Ramos (cell line): Measurements from ENCODE around the gene SERP1.
"Not testable (repeated sequence)": the region's sequence is repeated elsewhere in the genome, so short reads cannot be mapped to it uniquely, and the experiment has no call there.

Experiments
- in situ Hi-C: fragments of 300-500 bp; cut with MboI; formaldehyde crosslinking; loops from one replicate; pipeline ENCODE4 v1.14.3; 2022; ENCODE audit warnings: low sequenced_read_pairs; ENCODE audit not compliant: unreplicated experiment

SERP1 gene

GRCh38 chr3:150540297-150540696 lies 6.0 kb downstream of the SERP1 start:
- in situ Hi-C loops = no loop called here

GRCh38 chr3:150538324-150539208 lies 7.7 kb downstream of the SERP1 start:
- in situ Hi-C loops = no loop called here

- in situ Hi-C loops = no loop called here
These were observed 11.1 kb downstream of the SERP1 start for GRCh38 chr3:150535204-150535603.

GRCh38 chr3:150531775-150532174 lies 14.5 kb downstream of the SERP1 start:
- in situ Hi-C loops = no loop called here

GRCh38 chr3:150528354-150528797 lies 17.9 kb downstream of the SERP1 start:
- in situ Hi-C loops = no loop called here

- in situ Hi-C loops = no loop called here
These were observed 18.6 kb downstream of the SERP1 start for GRCh38 chr3:150527464-150528255.

GRCh38 chr3:150523538-150523937 lies 22.8 kb downstream of the SERP1 start:
- in situ Hi-C loops = no loop called here

- in situ Hi-C loops = no loop called here
These were observed 24.8 kb downstream of the SERP1 start for GRCh38 chr3:150521463-150521862.

GRCh38 chr3:150520408-150520807 lies 25.9 kb downstream of the SERP1 start:
- in situ Hi-C loops = no loop called here

- in situ Hi-C loops = loop anchor here (10.0 kb wide), 1 partner anchor 346 kb away; no protein-coding TSS in a partner anchor
These were observed 27.3 kb downstream of the SERP1 start for GRCh38 chr3:150519026-150519425.

GRCh38 chr3:150515210-150515609 lies 31.1 kb downstream of the SERP1 start:
- in situ Hi-C loops = loop anchor here (10.0 kb wide), 1 partner anchor 350 kb away; no protein-coding TSS in a partner anchor

- in situ Hi-C loops = loop anchor here (10.0 kb wide), 1 partner anchor 354 kb away; no protein-coding TSS in a partner anchor
These were observed 35.0 kb downstream of the SERP1 start for GRCh38 chr3:150511122-150511821.

GRCh38 chr3:150509780-150510179 lies 36.5 kb downstream of the SERP1 start:
- in situ Hi-C loops = loop anchor here (10.0 kb wide), 1 partner anchor 355 kb away; no protein-coding TSS in a partner anchor

- in situ Hi-C loops = no loop called here
These were observed 37.9 kb downstream of the SERP1 start for GRCh38 chr3:150508401-150508800.

GRCh38 chr3:150504483-150504882 lies 41.8 kb downstream of the SERP1 start:
- in situ Hi-C loops = no loop called here

GRCh38 chr3:150503402-150504099 lies 42.7 kb downstream of the SERP1 start:
- in situ Hi-C loops = no loop called here

- in situ Hi-C loops = not testable (repeated sequence)
These were observed 45.3 kb downstream of the SERP1 start for GRCh38 chr3:150500960-150501359.

GRCh38 chr3:150497956-150498355 lies 48.3 kb downstream of the SERP1 start:
- in situ Hi-C loops = loop anchor here (5.0 kb wide), 1 partner anchor 271 kb away; no protein-coding TSS in a partner anchor

GRCh38 chr3:150495563-150496168 lies 50.6 kb downstream of the SERP1 start:
- in situ Hi-C loops = loop anchor here (5.0 kb wide), 1 partner anchor 268 kb away; no protein-coding TSS in a partner anchor
